ENCODE measurements around the gene MAN2A2. TPM values are rescaled to one million over a fixed set of nuclear protein-coding genes. Genes with fewer than 3 reads are reported as not detected.

MAN2A2 gene
- total RNA-seq, 4 donors from 2014 or later: 56.8 to 124 (median 92.4) TPM

Other genes starting within 250 kb of the MAN2A2 start
- gene BLM, start 186.0 kb upstream of the MAN2A2 start, total RNA-seq: 10 to 100 TPM; 11.6 to 18.2 (median 14.5) TPM
- gene FURIN, start 34.7 kb upstream of the MAN2A2 start, total RNA-seq: 100 to 1,000 TPM in 3 of 4 donors, 10 to 100 TPM in 1; 76.7 to 159 (median 118) TPM
- gene FES, start 18.8 kb upstream of the MAN2A2 start, total RNA-seq: 10 to 100 TPM in 2 of 4 donors, 1 to 10 TPM in 2; 5.3 to 13.5 (median 10.1) TPM
- gene HDDC3, start 29.2 kb downstream of the MAN2A2 start, total RNA-seq: 10 to 100 TPM; 13.4 to 22.2 (median 17.2) TPM
- gene UNC45A, start 32.0 kb downstream of the MAN2A2 start, total RNA-seq: 1 to 10 TPM; 6.8 to 9.6 (median 7.6) TPM
- gene RCCD1, start 51.6 kb downstream of the MAN2A2 start, total RNA-seq: 1 to 10 TPM; 1.4 to 4.8 (median 4.4) TPM
- 1 to 10 TPM; 1.4 to 9.9 (median 4.9) TPM for gene PRC1, start 91.2 kb downstream of the MAN2A2 start, total RNA-seq
- 1 to 10 TPM; 3.3 to 7.7 (median 4.3) TPM for gene VPS33B, start 119.3 kb downstream of the MAN2A2 start, total RNA-seq
- under 1 TPM; 0.36 to 0.89 (median 0.67) TPM for gene SV2B, start 197.0 kb downstream of the MAN2A2 start, total RNA-seq